Measurements from ENCODE around the gene URM1. TPM values are rescaled to one million over a fixed set of nuclear protein-coding genes. Genes with fewer than 3 reads are reported as not detected.
A peak's percentile ranks its signal among the peaks of the same experiment; 100 is the strongest.

Gene URM1
- total RNA-seq, 2 experiments from 2014 or later: 28.4 to 28.8 TPM

GRCh38 chr9:128393970-128394369 lies 22.8 kb downstream of the URM1 start:
- no peaks in the 10 kb centered on the region for H3K9me3 Mint-ChIP-seq
- Histone ChIP-seq H3K27me3 (ENCODE audit: control insufficient read depth in 1 of 2, insufficient read depth in 2 of 2, low read length in 2 of 2) (no peaks in the 10 kb centered on the region), H3K27ac (ENCODE audit: low read depth in 1 of 2, low read length in 2 of 2) (no peak overlapping the region), H3K4me1 (ENCODE audit: insufficient read depth, low read length) (peaks cover 3% of the 10 kb centered on the region), H3K9me3 (ENCODE audit: control insufficient read depth in 1 of 2, insufficient read depth in 1 of 2, low read length in 2 of 2) (no peaks in the 10 kb centered on the region), H3K36me3 (ENCODE audit: insufficient read depth, low read length) (peaks cover 34% of the 10 kb centered on the region), H3K4me3 (ENCODE audit: low read length) (no peak overlapping the region)
- POLR2A ChIA-PET: no interaction called here
- CTCF ChIA-PET: no interaction called here
- intact Hi-C loops (cut with DNase I, micrococcal nuclease): no loop called here
- peaks cover 35% of the 10 kb centered on the region for H3K36me3 Mint-ChIP-seq (ENCODE audit: low read depth)
- no peak overlapping the region for H3K27ac Mint-ChIP-seq
- peaks cover 3% of the 10 kb centered on the region for H3K27me3 Mint-ChIP-seq
- H3K4me1 Mint-ChIP-seq (ENCODE audit: low read depth): peaks cover 7% of the 10 kb centered on the region
- DNase-seq: no peak
- no peak for ATAC-seq (ENCODE audit: poor library complexity)
- H3K4me3 Mint-ChIP-seq: no peak overlapping the region
- no peak for TF ChIP-seq CTCF (IDR thresholded peaks at IDR 0.05)

- H3K36me3 ChIP-seq (ENCODE audit: insufficient read depth, low read length): peaks cover 28% of the 10 kb centered on the region
- Mint-ChIP-seq H3K27ac (no peak overlapping the region), H3K36me3 (ENCODE audit: low read depth) (peaks cover 29% of the 10 kb centered on the region), H3K4me1 (ENCODE audit: low read depth) (peaks cover 7% of the 10 kb centered on the region), H3K4me3 (no peak overlapping the region), H3K9me3 (no peaks in the 10 kb centered on the region), H3K27me3 (peaks cover 3% of the 10 kb centered on the region)
- H3K27ac ChIP-seq (ENCODE audit: low read depth in 1 of 2, low read length in 2 of 2): no peak overlapping the region
- H3K27me3 ChIP-seq (ENCODE audit: control insufficient read depth in 1 of 2, insufficient read depth in 2 of 2, low read length in 2 of 2): no peaks in the 10 kb centered on the region
- intact Hi-C loops (cut with DNase I, micrococcal nuclease): no loop called here
- TF ChIP-seq CTCF (IDR thresholded peaks at IDR 0.05): no peak
- ChIA-PET CTCF (no interaction called here), POLR2A (no interaction called here)
- H3K4me3 ChIP-seq (ENCODE audit: low read length): no peak overlapping the region
- ATAC-seq (ENCODE audit: poor library complexity) (no peak), DNase-seq (no peak)
- no peaks in the 10 kb centered on the region for H3K9me3 ChIP-seq (ENCODE audit: control insufficient read depth in 1 of 2, insufficient read depth in 1 of 2, low read length in 2 of 2)
- peaks cover 3% of the 10 kb centered on the region for H3K4me1 ChIP-seq (ENCODE audit: insufficient read depth, low read length)
Measured at GRCh38 chr9:128394379-128395168, 23.4 kb downstream of the URM1 start.

- Histone ChIP-seq H3K4me3 (ENCODE audit: low read length) (no peak overlapping the region), H3K9me3 (ENCODE audit: control insufficient read depth in 1 of 2, insufficient read depth in 1 of 2, low read length in 2 of 2) (no peaks in the 10 kb centered on the region), H3K27ac (ENCODE audit: low read depth in 1 of 2, low read length in 2 of 2) (no peak overlapping the region), H3K4me1 (ENCODE audit: insufficient read depth, low read length) (peaks cover 3% of the 10 kb centered on the region), H3K27me3 (ENCODE audit: control insufficient read depth in 1 of 2, insufficient read depth in 2 of 2, low read length in 2 of 2) (no peaks in the 10 kb centered on the region), H3K36me3 (ENCODE audit: insufficient read depth, low read length) (peaks cover 5% of the 10 kb centered on the region)
- no peaks in the 10 kb centered on the region for H3K9me3 Mint-ChIP-seq
- ChIA-PET POLR2A (no interaction called here), CTCF (no interaction called here)
- TF ChIP-seq CTCF (IDR thresholded peaks at IDR 0.05): no peak
- no peak overlapping the region for H3K4me3 Mint-ChIP-seq
- peak in 1 of 14 experiments; percentile 13 for DNase-seq
- peaks cover 3% of the 10 kb centered on the region for H3K27me3 Mint-ChIP-seq
- H3K27ac Mint-ChIP-seq: no peak overlapping the region
- intact Hi-C loops (cut with DNase I, micrococcal nuclease): no loop called here
- H3K4me1 Mint-ChIP-seq (ENCODE audit: low read depth): peaks cover 7% of the 10 kb centered on the region
- no peak for ATAC-seq (ENCODE audit: poor library complexity)
- H3K36me3 Mint-ChIP-seq (ENCODE audit: low read depth): peaks cover 14% of the 10 kb centered on the region
Measured at GRCh38 chr9:128396970-128397613, 25.9 kb downstream of the URM1 start.

Data from CD4-positive, alpha-beta T cell (primary cell).